Measurements from ENCODE around the gene GALNT5. TPM values are rescaled to one million over a fixed set of nuclear protein-coding genes. Genes with fewer than 3 reads are reported as not detected.

The GALNT5 gene
- total RNA-seq, 1 donor from 2014 or later, result not detected

- Mint-ChIP-seq H3K36me3 (ENCODE audit: low read depth) (no peaks in the 10 kb centered on the region), H3K27me3 (ENCODE audit: low read depth) (peaks cover 26% of the 10 kb centered on the region), H3K27ac (no peak overlapping the region), H3K9me3 (no peaks in the 10 kb centered on the region), H3K4me1 (ENCODE audit: low read depth) (no peaks in the 10 kb centered on the region), H3K4me3 (ENCODE audit: low read depth) (no peak overlapping the region)
- intact Hi-C loops (cut with micrococcal nuclease), result no loop called here
- DNase-seq (ENCODE audit: low spot score), result no peak
These were observed 24.0 kb upstream of the GALNT5 start for GRCh38 chr2:157233506-157233905.

GRCh38 chr2:157236404-157236803 lies 21.1 kb upstream of the GALNT5 start:
- no peak overlapping the region for H3K4me3 Mint-ChIP-seq (ENCODE audit: low read depth)
- no peaks in the 10 kb centered on the region for H3K36me3 Mint-ChIP-seq (ENCODE audit: low read depth)
- peaks cover 20% of the 10 kb centered on the region for H3K27me3 Mint-ChIP-seq (ENCODE audit: low read depth)
- no peaks in the 10 kb centered on the region for H3K4me1 Mint-ChIP-seq (ENCODE audit: low read depth)
- no peak overlapping the region for H3K27ac Mint-ChIP-seq
- DNase-seq (ENCODE audit: low spot score), result no peak
- no peaks in the 10 kb centered on the region for H3K9me3 Mint-ChIP-seq
- intact Hi-C loops (cut with micrococcal nuclease), result no loop called here

- no peak for DNase-seq (ENCODE audit: low spot score)
- peaks cover 15% of the 10 kb centered on the region for H3K27me3 Mint-ChIP-seq (ENCODE audit: low read depth)
- intact Hi-C loops (cut with micrococcal nuclease), result no loop called here
- H3K4me3 Mint-ChIP-seq (ENCODE audit: low read depth), result no peak overlapping the region
- H3K27ac Mint-ChIP-seq, result no peak overlapping the region
- H3K9me3 Mint-ChIP-seq, result no peaks in the 10 kb centered on the region
- H3K36me3 Mint-ChIP-seq (ENCODE audit: low read depth), result no peaks in the 10 kb centered on the region
- H3K4me1 Mint-ChIP-seq (ENCODE audit: low read depth), result no peaks in the 10 kb centered on the region
These were observed 19.2 kb upstream of the GALNT5 start for GRCh38 chr2:157238296-157238695.

- H3K36me3 Mint-ChIP-seq (ENCODE audit: low read depth), result no peaks in the 10 kb centered on the region
- DNase-seq (ENCODE audit: low spot score), result no peak
- H3K4me1 Mint-ChIP-seq (ENCODE audit: low read depth), result peaks cover 17% of the 10 kb centered on the region
- H3K4me3 Mint-ChIP-seq (ENCODE audit: low read depth), result no peak overlapping the region
- H3K9me3 Mint-ChIP-seq, result no peaks in the 10 kb centered on the region
- intact Hi-C loops (cut with micrococcal nuclease), result no loop called here
- H3K27ac Mint-ChIP-seq, result no peak overlapping the region
- peaks cover 8% of the 10 kb centered on the region for H3K27me3 Mint-ChIP-seq (ENCODE audit: low read depth)
These were observed 12.8 kb upstream of the GALNT5 start for GRCh38 chr2:157244691-157245090.

GRCh38 chr2:157245144-157245840 lies 12.2 kb upstream of the GALNT5 start:
- peaks cover 10% of the 10 kb centered on the region for H3K27me3 Mint-ChIP-seq (ENCODE audit: low read depth)

GRCh38 chr2:157245846-157246764 lies 11.4 kb upstream of the GALNT5 start:
- Mint-ChIP-seq H3K4me3 (ENCODE audit: low read depth) (no peak overlapping the region), H3K9me3 (no peaks in the 10 kb centered on the region), H3K36me3 (ENCODE audit: low read depth) (no peaks in the 10 kb centered on the region), H3K4me1 (ENCODE audit: low read depth) (peaks cover 17% of the 10 kb centered on the region), H3K27me3 (ENCODE audit: low read depth) (peaks cover 10% of the 10 kb centered on the region), H3K27ac (peak overlapping the region; percentile 56)
- no peak for DNase-seq (ENCODE audit: low spot score)
- intact Hi-C loops (cut with micrococcal nuclease), result loop anchor here (1.0 kb wide), 2 partner anchors 10 to 25 kb away; no protein-coding TSS in a partner anchor

More at GRCh38 chr2:157245144-157245840, 12.2 kb upstream of the GALNT5 start:
- intact Hi-C loops (cut with micrococcal nuclease), result no loop called here
- no peak for DNase-seq (ENCODE audit: low spot score)
- Mint-ChIP-seq H3K4me1 (ENCODE audit: low read depth) (peaks cover 17% of the 10 kb centered on the region), H3K9me3 (no peaks in the 10 kb centered on the region), H3K4me3 (ENCODE audit: low read depth) (no peak overlapping the region), H3K27ac (no peak overlapping the region), H3K36me3 (ENCODE audit: low read depth) (no peaks in the 10 kb centered on the region)

- Mint-ChIP-seq H3K36me3 (ENCODE audit: low read depth) (no peaks in the 10 kb centered on the region), H3K27me3 (ENCODE audit: low read depth) (peaks cover 14% of the 10 kb centered on the region), H3K9me3 (no peaks in the 10 kb centered on the region), H3K27ac (no peak overlapping the region), H3K4me3 (ENCODE audit: low read depth) (no peak overlapping the region), H3K4me1 (ENCODE audit: low read depth) (peaks cover 17% of the 10 kb centered on the region)
- intact Hi-C loops (cut with micrococcal nuclease), result loop anchor here (1.0 kb wide), 2 partner anchors 9 to 24 kb away; no protein-coding TSS in a partner anchor
- DNase-seq (ENCODE audit: low spot score), result no peak
These were observed 10.6 kb upstream of the GALNT5 start for GRCh38 chr2:157246765-157247407.

- intact Hi-C loops (cut with micrococcal nuclease), result no loop called here
- Mint-ChIP-seq H3K36me3 (ENCODE audit: low read depth) (peaks cover 3% of the 10 kb centered on the region), H3K27ac (no peak overlapping the region), H3K4me3 (ENCODE audit: low read depth) (no peak overlapping the region), H3K9me3 (no peaks in the 10 kb centered on the region), H3K27me3 (ENCODE audit: low read depth) (peaks cover 19% of the 10 kb centered on the region), H3K4me1 (ENCODE audit: low read depth) (peaks cover 23% of the 10 kb centered on the region)
- no peak for DNase-seq (ENCODE audit: low spot score)
These were observed 6.7 kb upstream of the GALNT5 start for GRCh38 chr2:157250836-157251235.

- H3K4me1 Mint-ChIP-seq (ENCODE audit: low read depth), result peaks cover 20% of the 10 kb centered on the region
- no peak overlapping the region for H3K4me3 Mint-ChIP-seq (ENCODE audit: low read depth)
- H3K27me3 Mint-ChIP-seq (ENCODE audit: low read depth), result peaks cover 20% of the 10 kb centered on the region
- DNase-seq (ENCODE audit: low spot score), result no peak
- intact Hi-C loops (cut with micrococcal nuclease), result no loop called here
- peaks cover 3% of the 10 kb centered on the region for H3K36me3 Mint-ChIP-seq (ENCODE audit: low read depth)
- no peak overlapping the region for H3K27ac Mint-ChIP-seq
- no peaks in the 10 kb centered on the region for H3K9me3 Mint-ChIP-seq
These were observed 5.6 kb upstream of the GALNT5 start for GRCh38 chr2:157251932-157252331.

GRCh38 chr2:157252529-157252928 lies 5.0 kb upstream of the GALNT5 start:
- peaks cover 3% of the 10 kb centered on the region for H3K36me3 Mint-ChIP-seq (ENCODE audit: low read depth)

GRCh38 chr2:157254041-157254440 lies 3.5 kb upstream of the GALNT5 start:
- Mint-ChIP-seq H3K27ac (no peak overlapping the region), H3K4me1 (ENCODE audit: low read depth) (peaks cover 32% of the 10 kb centered on the region), H3K9me3 (no peaks in the 10 kb centered on the region), H3K27me3 (ENCODE audit: low read depth) (peaks cover 20% of the 10 kb centered on the region), H3K4me3 (ENCODE audit: low read depth) (no peak overlapping the region), H3K36me3 (ENCODE audit: low read depth) (peaks cover 3% of the 10 kb centered on the region)
- no peak for DNase-seq (ENCODE audit: low spot score)
- intact Hi-C loops (cut with micrococcal nuclease), result no loop called here

More at GRCh38 chr2:157252529-157252928, 5.0 kb upstream of the GALNT5 start:
- H3K4me3 Mint-ChIP-seq (ENCODE audit: low read depth), result no peak overlapping the region
- H3K27me3 Mint-ChIP-seq (ENCODE audit: low read depth), result peaks cover 20% of the 10 kb centered on the region
- DNase-seq (ENCODE audit: low spot score), result no peak
- H3K4me1 Mint-ChIP-seq (ENCODE audit: low read depth), result peaks cover 20% of the 10 kb centered on the region
- H3K27ac Mint-ChIP-seq, result no peak overlapping the region
- H3K9me3 Mint-ChIP-seq, result no peaks in the 10 kb centered on the region
- intact Hi-C loops (cut with micrococcal nuclease), result no loop called here

- DNase-seq (ENCODE audit: low spot score), result no peak
- intact Hi-C loops (cut with micrococcal nuclease), result loop anchor here (1.0 to 5.0 kb wide), 6 partner anchors 9 to 1878 kb away; no protein-coding TSS in a partner anchor
- no peak overlapping the region for H3K27ac Mint-ChIP-seq
- no peaks in the 10 kb centered on the region for H3K9me3 Mint-ChIP-seq
- peaks cover 20% of the 10 kb centered on the region for H3K27me3 Mint-ChIP-seq (ENCODE audit: low read depth)
- peaks cover 40% of the 10 kb centered on the region for H3K4me1 Mint-ChIP-seq (ENCODE audit: low read depth)
- no peak overlapping the region for H3K4me3 Mint-ChIP-seq (ENCODE audit: low read depth)
- peaks cover 3% of the 10 kb centered on the region for H3K36me3 Mint-ChIP-seq (ENCODE audit: low read depth)
These were observed 1.8 kb upstream of the GALNT5 start for GRCh38 chr2:157255746-157256145.
